GM06990 (cell line): ENCODE data around the gene LHX3.

Experiments used
- DNase-seq: peaks from one replicate; pipeline ENCODE4 v3.0.0-alpha.2; 2011; ENCODE audit not compliant: insufficient read length; ENCODE audit errors: extremely low read depth
- H3K27me3 ChIP-seq: replicated peaks from 2 replicates; pipeline ENCODE4 v1.6.0; 2011; ENCODE audit warnings: low read length; ENCODE audit not compliant: control insufficient read depth, insufficient read depth
- H3K36me3 ChIP-seq: 2 replicates; pipeline ENCODE4 v1.5.1; 2011; ENCODE audit warnings: low read length; ENCODE audit not compliant: control insufficient read depth, insufficient read depth
- H3K4me3 ChIP-seq: replicated peaks from 2 replicates; pipeline ENCODE4 v1.5.1; 2011; ENCODE audit warnings: low read depth, mild to moderate bottlenecking, control low read depth, low read length
- TF ChIP-seq, protein P1 (sequence below): IDR thresholded peaks from 2 replicates; pipeline ENCODE4 v1.5.1; 2011; ENCODE audit warnings: low read length, control low read depth, mild to moderate bottlenecking, inconsistent platforms; ENCODE audit not compliant: insufficient read depth, poor library complexity, severe bottlenecking

The LHX3 gene

DNA sequence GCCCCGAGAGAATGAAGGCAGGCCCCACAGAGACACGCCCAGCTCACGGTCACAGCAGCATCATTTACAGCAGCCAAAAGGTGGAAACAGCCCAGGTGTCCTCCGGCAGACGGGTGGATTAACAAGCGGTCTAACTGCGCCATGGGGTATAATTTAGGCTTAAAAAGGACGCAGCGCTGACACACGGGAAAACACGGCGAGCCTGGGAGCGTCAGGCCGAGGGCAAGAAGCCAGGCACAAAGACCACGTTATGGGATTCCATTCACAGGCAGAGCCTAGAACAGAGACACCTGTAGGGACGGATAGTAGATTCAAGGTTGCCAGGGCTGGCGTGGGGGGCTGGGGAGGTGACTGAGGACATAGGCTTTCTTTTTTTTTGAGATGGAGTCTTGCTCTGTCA lies 49.4 kb downstream of the LHX3 start:
- no peak for DNase-seq
- Histone ChIP-seq H3K27me3 (no peaks in the 10 kb centered on the region; the same call in 1 of the 2 replicates), H3K4me3 (no peak overlapping the region), H3K36me3 (no peaks in the 10 kb centered on the region)
- TF ChIP-seq, protein P1, sequence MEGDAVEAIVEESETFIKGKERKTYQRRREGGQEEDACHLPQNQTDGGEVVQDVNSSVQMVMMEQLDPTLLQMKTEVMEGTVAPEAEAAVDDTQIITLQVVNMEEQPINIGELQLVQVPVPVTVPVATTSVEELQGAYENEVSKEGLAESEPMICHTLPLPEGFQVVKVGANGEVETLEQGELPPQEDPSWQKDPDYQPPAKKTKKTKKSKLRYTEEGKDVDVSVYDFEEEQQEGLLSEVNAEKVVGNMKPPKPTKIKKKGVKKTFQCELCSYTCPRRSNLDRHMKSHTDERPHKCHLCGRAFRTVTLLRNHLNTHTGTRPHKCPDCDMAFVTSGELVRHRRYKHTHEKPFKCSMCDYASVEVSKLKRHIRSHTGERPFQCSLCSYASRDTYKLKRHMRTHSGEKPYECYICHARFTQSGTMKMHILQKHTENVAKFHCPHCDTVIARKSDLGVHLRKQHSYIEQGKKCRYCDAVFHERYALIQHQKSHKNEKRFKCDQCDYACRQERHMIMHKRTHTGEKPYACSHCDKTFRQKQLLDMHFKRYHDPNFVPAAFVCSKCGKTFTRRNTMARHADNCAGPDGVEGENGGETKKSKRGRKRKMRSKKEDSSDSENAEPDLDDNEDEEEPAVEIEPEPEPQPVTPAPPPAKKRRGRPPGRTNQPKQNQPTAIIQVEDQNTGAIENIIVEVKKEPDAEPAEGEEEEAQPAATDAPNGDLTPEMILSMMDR = no peak

DNA sequence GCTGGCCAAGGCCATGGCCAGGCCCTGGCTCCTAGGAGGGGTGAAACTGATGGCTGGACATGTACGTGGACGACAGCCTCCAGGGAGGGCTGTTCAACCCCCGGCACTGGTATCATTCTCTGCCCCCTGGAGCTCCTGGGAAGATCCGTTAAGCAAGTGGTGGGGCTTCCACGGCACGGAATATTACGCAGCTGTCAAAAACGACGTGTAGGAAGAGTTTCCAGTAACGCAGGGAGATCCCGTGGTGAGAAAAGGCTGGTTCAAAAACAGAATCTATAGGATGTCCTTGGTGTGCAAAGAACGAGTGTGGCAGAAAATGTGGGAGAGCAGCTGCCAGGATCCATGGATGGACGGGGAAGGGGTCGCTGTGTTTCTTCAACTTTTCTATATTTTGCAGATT lies 50.0 kb downstream of the LHX3 start:
- Histone ChIP-seq H3K4me3 (no peak overlapping the region), H3K36me3 (no peaks in the 10 kb centered on the region), H3K27me3 (no peaks in the 10 kb centered on the region; the same call in 1 of the 2 replicates)
- DNase-seq = no peak
- TF ChIP-seq, protein P1 = no peak

DNA sequence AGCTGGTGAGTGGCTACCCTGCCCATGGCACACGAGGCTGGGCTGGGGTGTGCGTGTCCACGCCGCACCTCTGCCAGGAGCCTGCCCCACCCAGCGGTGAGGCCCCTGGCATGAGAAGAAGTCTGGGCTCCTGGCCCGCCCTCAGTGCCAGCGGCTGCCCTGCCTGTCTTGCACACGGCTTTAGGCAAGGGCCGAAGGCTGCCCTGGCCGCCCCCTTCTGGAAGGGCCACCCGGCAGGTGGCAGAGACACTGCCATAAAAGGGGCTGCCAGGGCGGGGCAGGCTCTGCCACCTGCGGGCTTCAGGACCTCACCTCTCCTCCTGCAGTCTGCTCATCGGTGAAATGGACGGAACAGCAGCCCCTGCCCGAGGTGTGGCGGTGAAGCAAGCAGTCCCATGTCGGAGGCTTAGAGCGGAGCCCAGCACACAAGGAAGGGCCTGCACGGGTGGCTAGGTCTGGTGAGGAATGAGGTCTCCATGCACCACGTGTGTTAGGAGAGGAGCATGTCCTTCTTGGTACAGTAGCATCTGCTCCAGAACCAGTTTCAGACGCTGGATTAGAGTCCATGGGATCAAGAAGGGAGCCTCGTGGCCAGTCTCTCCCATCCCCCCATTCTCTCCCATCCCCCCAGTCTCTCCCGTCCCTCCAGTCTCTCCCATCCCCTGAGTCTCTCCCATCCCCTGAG lies 51.4 kb downstream of the LHX3 start:
- TF ChIP-seq, protein P1 = no peak
- Histone ChIP-seq H3K4me3 (no peak overlapping the region), H3K27me3 (no peaks in the 10 kb centered on the region; the same call in 1 of the 2 replicates), H3K36me3 (no peaks in the 10 kb centered on the region)
- DNase-seq = no peak

DNA sequence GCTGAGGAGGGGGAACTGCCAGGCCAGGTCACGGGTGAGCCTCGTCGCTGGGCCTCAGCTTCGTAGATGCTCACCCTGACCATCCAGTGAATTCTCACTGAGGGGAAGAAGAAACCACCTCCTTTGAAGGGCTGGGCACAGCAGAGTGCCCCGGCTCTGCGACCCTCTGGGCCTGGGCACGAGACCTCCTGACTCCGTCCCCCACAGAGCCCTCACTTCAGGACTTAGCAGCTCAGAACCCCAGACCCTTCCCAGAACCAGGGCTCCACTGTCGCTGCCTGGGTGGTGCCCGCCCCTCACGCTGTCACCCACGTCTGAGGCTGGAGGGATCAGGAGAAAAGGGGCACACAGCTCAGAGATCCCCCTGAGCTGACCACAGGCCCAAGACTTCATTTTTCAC lies 52.0 kb downstream of the LHX3 start:
- Histone ChIP-seq H3K27me3 (no peaks in the 10 kb centered on the region), H3K36me3 (no peaks in the 10 kb centered on the region), H3K4me3 (no peak overlapping the region)
- TF ChIP-seq, protein P1 = no peak
- no peak for DNase-seq

DNA sequence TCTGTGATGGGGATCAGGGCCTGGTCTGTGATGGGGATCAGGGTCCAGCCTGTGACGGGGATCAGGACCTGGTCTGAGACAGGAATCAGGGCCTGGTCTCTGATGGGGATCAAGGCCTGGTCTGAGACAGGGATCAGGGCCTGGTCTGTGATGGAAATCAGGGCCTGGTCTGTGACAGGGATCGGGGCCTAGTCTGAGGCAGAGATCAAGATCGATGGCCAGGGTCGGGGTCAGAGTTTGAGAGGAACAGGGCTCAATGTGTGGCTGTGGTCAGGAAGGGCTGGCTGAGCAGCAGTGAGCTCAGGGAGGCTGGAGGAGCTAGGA lies 52.4 kb downstream of the LHX3 start:
- H3K36me3 ChIP-seq = no peaks in the 10 kb centered on the region
- DNase-seq = no peak
- H3K27me3 ChIP-seq = no peaks in the 10 kb centered on the region
- TF ChIP-seq, protein P1 = no peak
- H3K4me3 ChIP-seq = no peak overlapping the region
